NK-92 treated with Interleukin-12 subunit alpha and Interleukin-12 subunit beta, amount 100 ng/mL, for 24 hours (cell line): ENCODE data around the gene TRAM2.

Experiments
- DNase-seq: peaks from one replicate; lab custom pipeline; 2025; lab: John Stamatoyannopoulos, UW

The TRAM2 gene

GRCh38 chr6:52577022-52577777, at the start of gene TRAM2:
Gene TRAM2 (minus strand): TSS chr6:52577060. CDS start chr6:52576915, 145 bp downstream.
- DNase-seq: no peak

GRCh38 chr6:52622810-52623209, 46.0 kb upstream of the TRAM2 start:
- no peak for DNase-seq

- DNase-seq: no peak
These were observed 44.8 kb upstream of the TRAM2 start for GRCh38 chr6:52621631-52622030.

GRCh38 chr6:52620906-52621190, 44.0 kb upstream of the TRAM2 start:
- no peak for DNase-seq

GRCh38 chr6:52620055-52620905, 43.4 kb upstream of the TRAM2 start:
- no peak for DNase-seq

GRCh38 chr6:52617087-52617486, 40.2 kb upstream of the TRAM2 start:
- DNase-seq: no peak

GRCh38 chr6:52616059-52616690, 39.3 kb upstream of the TRAM2 start:
- no peak for DNase-seq

GRCh38 chr6:52612336-52613054, 35.6 kb upstream of the TRAM2 start:
- DNase-seq: no peak

GRCh38 chr6:52611833-52612232, 35.0 kb upstream of the TRAM2 start:
- DNase-seq: no peak

- DNase-seq: no peak
These were observed 34.0 kb upstream of the TRAM2 start for GRCh38 chr6:52610745-52611355.

- DNase-seq: no peak
These were observed 33.2 kb upstream of the TRAM2 start for GRCh38 chr6:52610011-52610410.

- no peak for DNase-seq
These were observed 28.8 kb upstream of the TRAM2 start for GRCh38 chr6:52605610-52606185.

- DNase-seq: no peak
These were observed 26.3 kb upstream of the TRAM2 start for GRCh38 chr6:52603000-52603795.

GRCh38 chr6:52598824-52599190, 21.9 kb upstream of the TRAM2 start:
- no peak for DNase-seq

GRCh38 chr6:52598123-52598823, 21.4 kb upstream of the TRAM2 start:
- no peak for DNase-seq

- DNase-seq: no peak
These were observed 20.9 kb upstream of the TRAM2 start for GRCh38 chr6:52597738-52598122.

- DNase-seq: no peak
These were observed 19.6 kb upstream of the TRAM2 start for GRCh38 chr6:52596371-52597028.

GRCh38 chr6:52595796-52596130, 18.9 kb upstream of the TRAM2 start:
- DNase-seq: no peak

- DNase-seq: no peak
These were observed 18.3 kb upstream of the TRAM2 start for GRCh38 chr6:52595000-52595795.
